ENCODE measurements around the gene GATA3. TPM values are rescaled to one million over a fixed set of nuclear protein-coding genes. Genes with fewer than 3 reads are reported as not detected.

Gene GATA3
- total RNA-seq, 1 experiment from 2014 or later: 0.12 TPM

- no peak for DNase-seq (ENCODE audit: low spot score)
Measured at GRCh38 chr10:8037941-8038894, 16.3 kb upstream of the GATA3 start.

GRCh38 chr10:8039321-8039881 lies 15.1 kb upstream of the GATA3 start:
- DNase-seq (ENCODE audit: low spot score): no peak

- no peak for DNase-seq (ENCODE audit: low spot score)
Measured at GRCh38 chr10:8040651-8041050, 13.8 kb upstream of the GATA3 start.

GRCh38 chr10:8041284-8041991 lies 13.1 kb upstream of the GATA3 start:
- no peak for DNase-seq (ENCODE audit: low spot score)

GRCh38 chr10:8041992-8042720 lies 12.3 kb upstream of the GATA3 start:
- no peak for DNase-seq (ENCODE audit: low spot score)

- no peak for DNase-seq (ENCODE audit: low spot score)
Measured at GRCh38 chr10:8042721-8043568, 11.5 kb upstream of the GATA3 start.

- DNase-seq (ENCODE audit: low spot score): no peak
Measured at GRCh38 chr10:8043569-8044306, 10.8 kb upstream of the GATA3 start.

- no peak for DNase-seq (ENCODE audit: low spot score)
Measured at GRCh38 chr10:8044331-8044907, 10.1 kb upstream of the GATA3 start.

GRCh38 chr10:8044908-8045725 lies 9.4 kb upstream of the GATA3 start:
- DNase-seq (ENCODE audit: low spot score): no peak

GRCh38 chr10:8045726-8046494 lies 8.6 kb upstream of the GATA3 start:
- DNase-seq (ENCODE audit: low spot score): no peak

- no peak for DNase-seq (ENCODE audit: low spot score)
Measured at GRCh38 chr10:8047452-8048280, 6.8 kb upstream of the GATA3 start.

GRCh38 chr10:8048281-8049008 lies 6.0 kb upstream of the GATA3 start:
- DNase-seq (ENCODE audit: low spot score): no peak

- DNase-seq (ENCODE audit: low spot score): no peak
Measured at GRCh38 chr10:8049045-8049864, 5.2 kb upstream of the GATA3 start.

GRCh38 chr10:8049865-8050555 lies 4.5 kb upstream of the GATA3 start:
- no peak for DNase-seq (ENCODE audit: low spot score)

GRCh38 chr10:8050556-8051108 lies 3.9 kb upstream of the GATA3 start:
- DNase-seq (ENCODE audit: low spot score): no peak

Data from A172 (cell line).